ENCODE results near the gene TBC1D1. TPM values are rescaled to one million over a fixed set of nuclear protein-coding genes. Genes with fewer than 3 reads are reported as not detected.

Gene TBC1D1
- total RNA-seq, 1 donor from 2014 or later, result 129 TPM

DNA sequence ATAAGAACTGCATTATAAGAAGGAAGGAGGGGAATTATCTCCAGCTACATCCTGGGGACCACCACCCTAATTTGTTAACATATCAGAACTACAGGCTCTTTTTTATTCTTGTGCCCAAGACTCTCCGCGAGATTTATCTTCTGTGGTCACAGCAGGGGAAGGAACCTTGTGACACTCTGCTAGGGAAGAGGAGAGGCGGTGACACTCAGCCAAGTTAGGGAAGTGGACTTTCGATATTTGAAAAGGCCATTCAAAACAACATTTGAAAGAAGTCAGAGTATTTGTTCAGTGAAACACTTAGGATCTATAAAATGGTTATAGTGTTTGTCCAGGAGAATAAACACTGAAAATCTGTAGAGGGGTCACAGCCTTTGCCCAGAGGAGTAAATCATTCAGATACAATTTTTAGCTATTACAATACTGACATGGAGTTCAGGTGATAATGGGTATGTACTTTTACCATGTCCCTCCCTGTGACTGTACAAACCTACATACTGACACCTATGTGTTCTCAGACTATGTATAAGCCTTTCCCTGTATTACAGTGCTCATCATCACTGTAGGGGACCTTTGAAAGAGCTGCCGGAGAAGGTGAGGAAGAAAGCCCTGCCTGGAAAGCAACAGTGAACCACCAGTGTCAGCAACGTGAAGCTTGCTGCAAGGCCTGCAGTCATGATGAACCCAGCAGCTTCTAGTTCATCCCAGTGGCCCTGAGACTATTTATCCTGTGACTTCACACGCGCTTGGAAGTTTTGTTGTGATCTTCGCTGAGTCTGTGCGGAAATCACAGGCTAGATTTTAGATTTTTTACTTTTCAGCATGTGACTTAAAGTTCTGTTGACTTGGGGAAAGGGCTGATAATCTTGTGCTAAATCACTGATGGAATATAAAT is 60.8 kb downstream of the TBC1D1 start:
- Histone ChIP-seq H3K36me3 (no peaks in the 10 kb centered on the region), H3K27ac (replicated peaks) (no peak overlapping the region), H3K4me3 (no peak overlapping the region), H3K4me1 (peaks cover 14% of the 10 kb centered on the region), H3K9me3 (replicated peaks) (no peaks in the 10 kb centered on the region), H3K27me3 (ENCODE audit: low read depth) (no peaks in the 10 kb centered on the region)
- DNase-seq, result no peak
- TF ChIP-seq, protein P1, sequence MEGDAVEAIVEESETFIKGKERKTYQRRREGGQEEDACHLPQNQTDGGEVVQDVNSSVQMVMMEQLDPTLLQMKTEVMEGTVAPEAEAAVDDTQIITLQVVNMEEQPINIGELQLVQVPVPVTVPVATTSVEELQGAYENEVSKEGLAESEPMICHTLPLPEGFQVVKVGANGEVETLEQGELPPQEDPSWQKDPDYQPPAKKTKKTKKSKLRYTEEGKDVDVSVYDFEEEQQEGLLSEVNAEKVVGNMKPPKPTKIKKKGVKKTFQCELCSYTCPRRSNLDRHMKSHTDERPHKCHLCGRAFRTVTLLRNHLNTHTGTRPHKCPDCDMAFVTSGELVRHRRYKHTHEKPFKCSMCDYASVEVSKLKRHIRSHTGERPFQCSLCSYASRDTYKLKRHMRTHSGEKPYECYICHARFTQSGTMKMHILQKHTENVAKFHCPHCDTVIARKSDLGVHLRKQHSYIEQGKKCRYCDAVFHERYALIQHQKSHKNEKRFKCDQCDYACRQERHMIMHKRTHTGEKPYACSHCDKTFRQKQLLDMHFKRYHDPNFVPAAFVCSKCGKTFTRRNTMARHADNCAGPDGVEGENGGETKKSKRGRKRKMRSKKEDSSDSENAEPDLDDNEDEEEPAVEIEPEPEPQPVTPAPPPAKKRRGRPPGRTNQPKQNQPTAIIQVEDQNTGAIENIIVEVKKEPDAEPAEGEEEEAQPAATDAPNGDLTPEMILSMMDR (IDR thresholded peaks at IDR 0.05; ENCODE audit: borderline replicate concordance), result no peak
- intact Hi-C loops (cut with micrococcal nuclease), result no loop called here

DNA sequence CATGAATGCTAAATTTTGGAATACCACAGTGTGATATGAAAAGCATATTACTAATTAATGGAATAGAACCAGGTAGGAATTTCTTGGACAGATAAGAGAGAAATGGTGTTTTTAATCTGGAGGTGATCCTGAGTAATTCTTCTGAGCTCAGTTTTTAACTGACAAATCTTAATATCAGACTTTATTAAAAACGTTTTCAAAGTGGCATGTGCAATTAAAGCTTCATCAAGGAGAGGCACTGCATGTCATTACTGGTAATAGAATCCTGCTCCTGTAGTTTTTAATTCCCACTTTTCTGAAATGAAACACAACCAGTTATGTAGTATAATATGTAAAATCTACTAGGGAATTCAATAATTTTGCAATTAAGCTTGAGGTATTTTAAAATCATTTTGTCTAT is 62.3 kb downstream of the TBC1D1 start:
- Histone ChIP-seq H3K36me3 (no peaks in the 10 kb centered on the region), H3K27ac (replicated peaks) (no peak overlapping the region), H3K27me3 (ENCODE audit: low read depth) (no peaks in the 10 kb centered on the region), H3K9me3 (replicated peaks) (no peaks in the 10 kb centered on the region), H3K4me1 (peaks cover 19% of the 10 kb centered on the region), H3K4me3 (no peak overlapping the region)
- TF ChIP-seq, protein P1 (IDR thresholded peaks at IDR 0.05; ENCODE audit: borderline replicate concordance), result no peak
- no peak for DNase-seq
- intact Hi-C loops (cut with micrococcal nuclease), result no loop called here

DNA sequence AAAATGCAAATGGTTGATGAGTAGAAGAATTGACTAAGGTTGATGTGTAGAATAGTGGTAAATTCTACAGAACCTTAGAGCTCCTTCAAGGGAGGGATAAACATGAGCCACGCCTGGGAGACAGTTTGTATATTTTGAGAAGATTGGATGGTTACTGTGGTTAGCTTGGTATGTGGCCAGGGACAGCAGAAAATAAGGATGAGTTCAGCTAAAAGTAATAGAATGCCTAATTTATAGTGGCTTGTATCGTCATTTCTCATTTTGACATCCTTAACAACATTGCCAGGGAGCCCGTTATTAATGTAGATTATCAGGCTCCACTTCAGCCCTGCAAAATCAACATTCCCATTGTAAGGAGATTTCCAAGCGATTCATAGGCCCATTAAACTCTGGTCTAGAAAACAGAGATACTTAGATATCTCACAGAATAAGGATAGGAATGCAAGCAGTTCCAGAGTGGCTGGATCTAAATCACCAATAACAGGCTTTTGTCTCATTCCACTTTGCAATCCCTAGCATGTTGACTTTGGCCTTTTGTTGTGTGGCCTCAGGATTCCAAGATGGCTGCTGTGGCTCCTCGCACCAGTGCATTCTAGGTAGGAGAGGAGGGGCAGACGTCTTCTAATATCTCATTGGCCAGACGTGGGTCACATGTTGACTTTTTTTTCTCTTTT is 62.9 kb downstream of the TBC1D1 start:
- Histone ChIP-seq H3K27ac (replicated peaks) (no peak overlapping the region), H3K4me1 (peaks cover 19% of the 10 kb centered on the region), H3K36me3 (no peaks in the 10 kb centered on the region), H3K4me3 (no peak overlapping the region), H3K27me3 (ENCODE audit: low read depth) (no peaks in the 10 kb centered on the region), H3K9me3 (replicated peaks) (no peaks in the 10 kb centered on the region)
- DNase-seq, result no peak
- intact Hi-C loops (cut with micrococcal nuclease), result no loop called here
- TF ChIP-seq, protein P1 (IDR thresholded peaks at IDR 0.05; ENCODE audit: borderline replicate concordance), result no peak

DNA sequence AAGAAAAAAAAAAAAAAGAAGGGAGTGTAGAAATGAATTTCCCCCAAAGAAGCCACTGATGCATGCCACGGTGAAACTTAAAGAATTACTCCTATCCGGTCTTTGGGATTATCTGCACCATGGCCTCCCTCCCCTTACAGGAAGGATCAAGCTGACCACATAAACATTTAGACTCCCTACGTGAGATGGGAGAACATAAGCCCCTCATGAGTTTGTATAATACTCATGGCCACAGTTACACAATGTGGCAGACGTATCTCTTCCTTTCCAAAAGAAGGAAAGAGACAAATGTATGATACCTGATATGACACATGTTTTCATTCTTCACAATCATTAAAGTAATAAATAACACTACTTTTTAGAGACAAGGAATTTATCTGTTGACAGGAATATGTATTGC is 66.1 kb downstream of the TBC1D1 start:
- Histone ChIP-seq H3K27ac (replicated peaks) (no peak overlapping the region), H3K9me3 (replicated peaks) (no peaks in the 10 kb centered on the region), H3K4me1 (peaks cover 17% of the 10 kb centered on the region), H3K27me3 (ENCODE audit: low read depth) (no peaks in the 10 kb centered on the region), H3K36me3 (no peaks in the 10 kb centered on the region), H3K4me3 (no peak overlapping the region)
- intact Hi-C loops (cut with micrococcal nuclease), result no loop called here
- no peak for DNase-seq
- TF ChIP-seq, protein P1 (IDR thresholded peaks at IDR 0.05; ENCODE audit: borderline replicate concordance), result no peak

DNA sequence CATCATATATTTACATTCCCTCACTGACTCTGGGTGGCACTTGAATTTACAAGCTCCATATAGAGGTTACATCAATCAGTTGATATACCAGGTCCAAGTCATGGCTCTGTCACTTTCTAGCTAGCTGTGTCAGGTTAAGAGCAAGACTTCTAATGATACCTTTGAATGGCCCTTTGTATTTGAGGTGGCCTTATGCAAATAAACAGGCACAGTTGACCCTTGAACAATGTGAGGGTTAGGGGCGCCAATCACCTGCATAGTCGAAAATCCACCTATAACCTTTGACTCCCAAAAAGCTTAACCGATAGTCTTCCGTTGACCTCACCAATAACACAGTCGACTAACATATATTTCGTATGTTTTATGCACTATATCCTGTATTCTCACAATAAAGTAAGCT is 68.0 kb downstream of the TBC1D1 start:
- H3K4me3 ChIP-seq, result no peak overlapping the region
- peaks cover 17% of the 10 kb centered on the region for H3K4me1 ChIP-seq
- no peaks in the 10 kb centered on the region for H3K36me3 ChIP-seq
- H3K9me3 ChIP-seq (replicated peaks), result no peaks in the 10 kb centered on the region
- no peaks in the 10 kb centered on the region for H3K27me3 ChIP-seq (ENCODE audit: low read depth)
- intact Hi-C loops (cut with micrococcal nuclease), result no loop called here
- TF ChIP-seq, protein P1 (IDR thresholded peaks at IDR 0.05; ENCODE audit: borderline replicate concordance), result no peak
- no peak overlapping the region for H3K27ac ChIP-seq (replicated peaks)
- no peak for DNase-seq
